Muscle layer of colon (tissue), 2 donors: ENCODE measurements around the gene MAPK12.

ENCODE experiments used
- H3K27ac ChIP-seq: one replicate; pipeline ENCODE4 v1.7.0; 2013; ENCODE audit warnings: low read depth, mild to moderate bottlenecking, low read length, moderate library complexity
- H3K27me3 ChIP-seq, 2 donors: one replicate each; pipeline ENCODE4 v1.7.0; 2013; ENCODE audit warnings: low read length in 2 of 2, mild to moderate bottlenecking in 2 of 2; ENCODE audit not compliant: insufficient read depth in 2 of 2, control insufficient read depth in 1 of 2
- H3K36me3 ChIP-seq: one replicate; pipeline ENCODE4 v1.7.0; 2013; ENCODE audit warnings: mild to moderate bottlenecking, low read length; ENCODE audit not compliant: insufficient read depth
- H3K4me1 ChIP-seq: one replicate; pipeline ENCODE4 v1.7.0; 2013; ENCODE audit warnings: mild to moderate bottlenecking, low read length; ENCODE audit not compliant: insufficient read depth
- H3K4me3 ChIP-seq, 2 donors: one replicate each; pipeline ENCODE4 v1.7.0; 2013; ENCODE audit warnings: low read length in 2 of 2, low read depth in 1 of 2, mild to moderate bottlenecking in 1 of 2, moderate library complexity in 1 of 2
- H3K9ac ChIP-seq: one replicate; pipeline ENCODE4 v1.7.0; 2013; ENCODE audit warnings: low read length
- H3K9me3 ChIP-seq: one replicate; pipeline ENCODE4 v1.7.0; 2013; ENCODE audit warnings: mild to moderate bottlenecking, low read length
- donor health status: abdominal sarcoma.
- donor health status: Adenocarcinoma of cecum.

The MAPK12 gene

GRCh38 chr22:50305393-50305922 lies 44.0 kb upstream of the MAPK12 start:
- H3K4me1 ChIP-seq: peaks cover 63% of the 10 kb centered on the region
- H3K27me3 ChIP-seq: no peaks in the 10 kb centered on the region
- H3K4me3 ChIP-seq: peak overlapping the region; percentile 69 to 100
- H3K9me3 ChIP-seq: no peaks in the 10 kb centered on the region
- no peaks in the 10 kb centered on the region for H3K36me3 ChIP-seq
- H3K27ac ChIP-seq: peak overlapping the region; percentile 79
- peak overlapping the region; percentile 61 for H3K9ac ChIP-seq

DNA sequence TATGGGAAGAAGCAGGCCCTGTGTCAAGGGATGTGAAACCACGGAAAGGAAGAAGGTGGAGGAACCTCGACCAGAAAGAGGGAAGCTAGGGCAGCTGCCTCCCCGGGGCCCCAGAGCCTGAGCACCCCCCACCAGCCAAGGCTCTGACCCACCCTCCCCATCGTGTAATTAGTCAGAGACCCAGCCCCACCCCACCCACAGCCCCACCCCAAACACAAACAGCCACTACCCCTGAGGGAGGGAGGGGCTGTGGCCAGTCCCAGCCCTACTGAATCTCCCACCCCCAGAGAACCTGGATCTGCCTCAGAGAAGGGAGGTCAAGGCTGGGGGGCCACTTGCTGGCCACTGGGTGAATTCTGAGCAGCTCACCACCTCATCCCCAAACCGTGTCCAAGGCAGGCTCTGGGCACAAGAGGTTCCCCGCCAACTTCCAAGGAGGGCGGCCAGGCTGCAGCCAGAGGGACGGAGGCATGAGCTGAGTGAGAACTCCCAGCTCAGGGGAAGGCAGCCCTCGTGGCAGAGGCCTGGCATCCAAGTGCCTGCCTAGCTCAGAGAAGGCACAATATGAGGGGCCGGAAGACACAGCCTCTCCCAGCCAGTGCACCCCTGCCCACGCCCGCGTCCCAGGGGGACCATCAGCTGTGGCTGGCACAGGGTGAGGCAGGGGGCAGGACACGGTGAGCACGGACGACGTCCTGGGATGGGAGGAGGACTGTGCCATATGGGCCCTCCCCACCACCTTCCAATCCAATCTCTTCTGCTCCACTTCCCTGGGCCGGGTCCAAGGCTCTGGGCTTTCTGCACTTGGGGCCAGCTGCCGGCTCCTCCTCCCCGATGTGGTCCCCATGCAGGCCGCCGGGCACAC lies 43.3 kb upstream of the MAPK12 start:
- Histone ChIP-seq H3K9me3 (no peaks in the 10 kb centered on the region), H3K9ac (peak overlapping the region; percentile 46), H3K27ac (peak overlapping the region; percentile 93), H3K4me1 (peaks cover 64% of the 10 kb centered on the region), H3K36me3 (no peaks in the 10 kb centered on the region), H3K4me3 (peak overlapping the region; percentile 69 to 100), H3K27me3 (no peaks in the 10 kb centered on the region)

- Histone ChIP-seq H3K4me3 (peak overlapping the region; percentile 4 to 42), H3K27me3 (no peaks in the 10 kb centered on the region), H3K4me1 (peaks cover 64% of the 10 kb centered on the region), H3K9ac (no peak overlapping the region), H3K36me3 (no peaks in the 10 kb centered on the region), H3K9me3 (no peaks in the 10 kb centered on the region), H3K27ac (peak overlapping the region; percentile 93)
These were observed 42.5 kb upstream of the MAPK12 start for GRCh38 chr22:50303848-50304527.

DNA sequence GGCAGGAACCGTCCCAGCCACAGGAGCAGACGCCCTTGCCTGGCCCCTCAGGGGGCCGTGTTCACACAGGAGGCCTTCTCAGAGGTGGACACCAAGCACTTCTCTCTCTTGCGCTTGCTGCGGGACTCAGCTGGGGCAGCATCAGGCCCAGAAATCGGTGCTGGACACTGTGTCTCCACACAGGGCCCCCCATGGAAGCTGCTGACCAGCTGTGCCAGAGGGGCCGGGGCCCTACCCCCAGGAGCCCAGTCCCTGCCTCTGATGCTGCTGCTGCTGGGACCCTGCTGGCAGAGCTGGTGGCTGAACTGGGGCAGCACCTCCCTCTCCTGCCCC lies 42.0 kb upstream of the MAPK12 start:
- Histone ChIP-seq H3K4me1 (peaks cover 64% of the 10 kb centered on the region), H3K9me3 (no peaks in the 10 kb centered on the region), H3K27ac (peak overlapping the region; percentile 93), H3K9ac (no peak overlapping the region), H3K4me3 (no peak overlapping the region), H3K27me3 (no peaks in the 10 kb centered on the region), H3K36me3 (no peaks in the 10 kb centered on the region)

DNA sequence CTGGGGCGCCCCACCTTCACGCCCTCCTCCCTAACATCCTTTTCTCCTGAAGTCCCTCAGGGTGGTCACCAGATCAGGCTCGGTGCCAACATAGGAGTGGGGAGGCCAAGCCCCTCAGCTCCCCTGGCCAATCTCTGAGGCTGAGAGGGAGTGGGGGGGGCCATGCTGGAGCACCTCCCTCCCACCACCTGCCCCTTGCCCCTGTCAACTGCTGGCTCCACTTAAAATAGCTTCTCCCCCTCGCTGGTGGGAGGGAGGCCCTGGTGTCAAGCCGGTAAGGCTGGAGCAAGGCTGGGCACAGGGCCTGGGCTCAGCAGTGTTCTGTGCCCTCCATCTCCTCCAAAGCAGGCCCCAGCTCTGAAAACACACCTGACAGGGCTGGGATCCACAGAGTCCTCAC lies 41.1 kb upstream of the MAPK12 start:
- H3K27ac ChIP-seq: peak overlapping the region; percentile 73
- H3K9ac ChIP-seq: no peak overlapping the region
- no peak overlapping the region for H3K4me3 ChIP-seq
- no peaks in the 10 kb centered on the region for H3K36me3 ChIP-seq
- H3K27me3 ChIP-seq: no peaks in the 10 kb centered on the region
- no peaks in the 10 kb centered on the region for H3K9me3 ChIP-seq
- H3K4me1 ChIP-seq: peaks cover 60% of the 10 kb centered on the region

DNA sequence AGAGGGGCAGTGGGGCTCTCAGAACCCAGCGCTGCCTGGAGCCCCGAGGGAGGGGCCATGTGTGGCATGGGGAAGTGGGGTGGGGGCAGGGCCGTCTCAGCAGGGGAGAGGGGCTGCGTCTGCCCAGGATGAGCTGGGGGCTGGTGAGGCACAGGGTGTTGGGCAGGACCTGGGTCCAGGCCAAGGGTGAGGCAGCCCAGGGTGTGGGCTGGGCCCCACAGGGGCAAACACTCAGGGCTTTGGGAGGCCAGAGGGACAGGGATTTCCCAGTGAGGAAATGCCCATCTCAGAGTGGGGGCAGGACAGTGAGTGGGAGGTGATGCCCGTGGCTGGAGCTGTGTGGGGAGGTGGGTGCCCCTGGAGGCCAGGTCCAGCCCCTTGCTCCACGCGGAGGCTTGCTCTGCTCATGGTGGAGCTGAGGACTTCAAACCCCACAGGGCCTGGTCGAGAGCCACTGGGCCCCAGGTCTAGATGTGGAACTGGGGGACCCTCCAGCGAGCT lies 40.6 kb upstream of the MAPK12 start:
- Histone ChIP-seq H3K9ac (no peak overlapping the region), H3K27me3 (no peaks in the 10 kb centered on the region), H3K4me1 (peaks cover 65% of the 10 kb centered on the region), H3K27ac (peak overlapping the region; percentile 73), H3K4me3 (no peak overlapping the region), H3K36me3 (no peaks in the 10 kb centered on the region), H3K9me3 (no peaks in the 10 kb centered on the region)

DNA sequence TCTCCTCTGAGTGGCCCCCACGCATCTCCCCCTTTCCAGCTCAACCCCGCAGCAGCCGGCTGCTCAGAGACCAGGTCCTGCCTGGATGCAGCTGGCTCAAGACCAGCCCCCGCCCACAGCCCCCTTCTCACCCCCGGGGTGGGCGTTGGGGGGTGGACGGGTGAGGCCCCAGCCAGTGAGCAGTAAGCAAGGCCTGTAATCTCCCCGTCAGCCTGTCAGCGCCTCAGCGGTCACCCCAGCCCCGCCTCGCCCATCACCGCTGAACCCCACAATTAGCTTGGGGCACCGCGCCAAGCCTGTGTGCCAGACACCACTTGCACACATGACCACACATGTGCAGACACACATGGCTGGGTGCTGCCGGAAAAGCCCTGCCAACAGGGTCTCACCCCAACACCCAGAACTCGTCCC lies 40.1 kb upstream of the MAPK12 start:
- H3K9ac ChIP-seq: no peak overlapping the region
- H3K27me3 ChIP-seq: no peaks in the 10 kb centered on the region
- no peaks in the 10 kb centered on the region for H3K9me3 ChIP-seq
- H3K4me3 ChIP-seq: no peak overlapping the region
- peaks cover 70% of the 10 kb centered on the region for H3K4me1 ChIP-seq
- H3K27ac ChIP-seq: peak overlapping the region; percentile 73
- H3K36me3 ChIP-seq: no peaks in the 10 kb centered on the region

DNA sequence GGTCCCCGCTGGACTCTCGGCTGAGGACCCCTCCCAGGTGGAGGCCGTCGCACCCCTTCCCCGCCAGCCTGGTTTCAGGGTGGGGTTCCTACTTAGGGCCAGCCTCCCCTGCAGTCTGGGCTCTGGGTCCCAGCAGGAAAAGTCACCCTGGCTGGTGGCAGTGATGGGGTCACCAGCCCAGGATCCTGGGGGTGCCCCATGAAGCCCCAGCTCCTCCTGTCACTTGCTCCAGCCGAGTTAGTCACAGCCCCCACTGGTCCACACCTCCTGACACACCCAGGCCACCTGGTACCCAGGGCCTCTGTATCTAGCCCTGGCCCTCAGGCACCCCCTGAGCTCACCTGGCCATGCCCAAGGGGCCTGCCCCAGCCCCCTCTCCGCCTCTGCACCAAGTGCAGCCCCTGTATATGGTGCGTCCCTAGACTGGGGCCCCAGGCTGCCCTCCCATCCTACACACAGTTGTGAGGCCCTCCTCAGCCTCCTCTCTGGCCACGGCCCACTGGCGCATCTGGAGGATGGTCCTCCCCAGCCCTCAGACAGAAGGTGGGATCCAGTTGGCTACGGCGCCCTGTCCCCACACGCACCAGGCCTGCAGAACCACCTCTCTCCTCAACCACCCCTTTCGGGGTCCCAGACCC lies 39.3 kb upstream of the MAPK12 start:
- Histone ChIP-seq H3K27me3 (no peaks in the 10 kb centered on the region), H3K9me3 (no peaks in the 10 kb centered on the region), H3K27ac (peak overlapping the region; percentile 35), H3K4me3 (no peak overlapping the region), H3K9ac (peak overlapping the region; percentile 5), H3K36me3 (no peaks in the 10 kb centered on the region), H3K4me1 (peaks cover 70% of the 10 kb centered on the region)

- Histone ChIP-seq H3K9ac (no peak overlapping the region), H3K36me3 (no peaks in the 10 kb centered on the region), H3K27ac (peak overlapping the region; percentile 1), H3K9me3 (no peaks in the 10 kb centered on the region), H3K4me1 (peaks cover 69% of the 10 kb centered on the region), H3K4me3 (no peak overlapping the region), H3K27me3 (no peaks in the 10 kb centered on the region)
These were observed 38.5 kb upstream of the MAPK12 start for GRCh38 chr22:50299785-50300619.

- H3K27me3 ChIP-seq: no peaks in the 10 kb centered on the region
- H3K9me3 ChIP-seq: no peaks in the 10 kb centered on the region
- H3K36me3 ChIP-seq: no peaks in the 10 kb centered on the region
- no peak overlapping the region for H3K4me3 ChIP-seq
- H3K27ac ChIP-seq: peak overlapping the region; percentile 1
- peaks cover 68% of the 10 kb centered on the region for H3K4me1 ChIP-seq
- H3K9ac ChIP-seq: no peak overlapping the region
These were observed 37.7 kb upstream of the MAPK12 start for GRCh38 chr22:50298937-50299784.
